Dermis microvascular lymphatic vessel endothelial cell (primary cell): ENCODE data around the gene TOR4A. TPM values are rescaled to one million over a fixed set of nuclear protein-coding genes. Genes with fewer than 3 reads are reported as not detected.

ENCODE experiments used
- DNase-seq, 2 donors: peaks; one replicate each; pipeline versions ENCODE4 v3.0.0 to v3.0.0-alpha.2; 2010; ENCODE audit warnings: low read depth in 2 of 2
- total RNA-seq: library from RNA; depleted of rRNA; stranded (reverse); fragments of >200 nt; gene quantifications from 2 replicates; pipeline ENCODE4 v1.2.1, GENCODE V29; 2014

TOR4A gene
- 23.5 and 31.4 TPM in 2 replicates for total RNA-seq

- DNase-seq: peak; percentile 82 to 96
These were observed at the start of gene TOR4A for GRCh38 chr9:137277329-137278041. Gene TOR4A, plus strand, starts transcription at chr9:137277726. Its CDS starts 964 bp downstream, at chr9:137278690.

GRCh38 chr9:137227853-137228505, 49.5 kb upstream of the TOR4A start:
- DNase-seq: no peak

DNA sequence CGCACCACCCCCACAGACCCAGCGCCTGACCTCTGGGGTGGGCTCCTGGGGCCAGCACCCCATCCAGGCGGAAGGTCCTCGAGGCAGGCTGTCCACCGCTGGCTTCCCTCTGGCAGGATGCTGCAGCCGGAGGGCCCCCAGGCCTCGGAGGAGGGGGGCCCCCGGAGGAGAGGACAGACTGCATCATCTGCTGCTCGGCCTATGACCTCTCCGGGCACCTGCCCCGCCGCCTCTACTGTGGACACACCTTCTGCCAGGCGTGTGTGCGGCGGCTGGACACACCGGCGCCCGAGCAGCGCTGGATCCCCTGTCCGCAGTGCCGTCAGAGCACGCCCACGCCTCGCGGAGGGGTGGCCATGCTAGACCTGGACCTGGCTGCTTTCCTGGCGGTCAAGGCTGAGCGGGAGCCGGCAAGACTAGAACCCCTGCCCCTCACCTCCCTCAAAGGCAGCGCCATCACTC, 49.0 kb upstream of the TOR4A start:
- no peak for DNase-seq

DNA sequence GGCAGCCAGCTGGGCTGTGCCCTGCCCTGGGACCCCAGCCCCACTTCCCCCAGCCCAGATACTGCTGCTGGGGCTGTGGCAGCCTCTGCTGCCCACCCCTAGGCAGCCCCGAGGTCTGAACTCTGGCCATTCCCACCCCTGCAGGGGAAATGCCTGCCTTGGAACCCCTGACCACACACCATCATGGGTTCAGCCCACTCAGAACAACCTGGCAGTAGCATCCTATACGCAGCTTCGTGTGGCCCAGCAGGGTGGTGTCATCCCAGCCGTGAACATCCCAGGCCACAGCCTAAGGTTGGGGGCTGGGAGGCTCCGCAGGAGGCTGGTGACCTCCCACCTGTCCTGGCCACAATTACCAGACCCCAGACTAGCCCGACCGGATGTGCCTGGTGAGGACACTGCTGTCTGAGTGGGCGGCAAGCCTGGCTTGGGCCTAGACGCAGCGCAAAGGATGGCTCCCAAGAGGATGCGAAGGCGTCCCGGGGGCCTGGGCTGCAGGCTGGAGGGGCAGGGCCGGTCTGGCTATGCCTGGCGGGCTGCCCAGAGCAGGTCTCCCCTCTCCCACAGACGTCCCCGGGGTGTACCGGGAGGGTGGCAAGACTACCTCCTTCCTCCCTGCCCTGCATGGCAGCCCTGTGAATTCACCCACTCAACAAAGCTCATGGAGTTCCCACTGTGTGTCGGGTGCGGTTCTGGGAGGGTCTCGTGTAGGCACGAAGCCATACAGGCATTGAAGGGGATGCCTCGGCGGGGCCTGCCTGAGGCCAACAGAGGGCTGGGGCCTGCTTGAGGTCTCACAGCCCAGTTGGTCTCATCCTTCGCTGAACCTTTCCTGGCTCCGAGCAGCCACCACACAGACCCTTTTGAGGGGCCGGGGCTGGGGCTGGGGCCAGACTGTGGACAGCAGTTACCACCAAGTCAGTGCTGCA, 48.3 kb upstream of the TOR4A start:
- no peak for DNase-seq

DNA sequence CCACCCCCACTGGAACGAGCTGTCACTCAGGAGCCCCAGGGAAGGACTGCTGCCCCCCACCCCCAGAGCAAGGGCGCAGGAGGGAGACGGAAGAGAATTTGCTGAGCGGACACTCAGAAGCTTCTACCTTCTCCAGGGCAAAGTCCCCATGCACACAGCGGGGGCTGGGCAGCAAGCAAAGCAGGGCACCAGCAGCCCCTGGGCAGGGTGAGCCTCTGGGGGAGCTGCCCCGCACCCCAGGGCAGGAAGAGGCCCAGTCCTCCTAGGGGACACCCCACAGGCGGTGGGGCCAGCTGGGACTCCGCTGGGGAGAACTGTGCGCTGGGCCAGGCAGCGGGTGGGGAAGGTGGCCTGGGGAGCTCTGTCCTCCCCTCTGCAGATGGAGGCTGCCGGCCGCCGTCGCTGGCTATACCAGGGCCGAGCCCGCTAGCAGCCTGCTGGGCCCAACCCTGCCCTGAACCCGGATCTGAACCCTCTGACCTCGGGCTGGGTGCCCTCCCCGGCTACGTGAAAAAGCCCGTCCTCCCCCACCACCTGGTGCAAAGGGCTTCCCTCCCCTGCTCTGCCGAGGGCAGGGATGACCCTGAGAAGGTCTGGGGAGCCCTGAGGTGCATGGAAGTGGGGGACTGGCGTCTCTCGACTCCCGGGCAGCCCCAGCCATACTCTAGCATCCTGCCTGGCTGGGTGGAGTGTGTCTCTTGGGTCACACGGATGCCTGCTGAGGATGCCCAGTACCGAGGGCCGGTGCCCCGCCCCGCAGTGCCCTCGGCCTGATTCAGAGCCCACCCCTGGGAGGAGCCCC, 47.4 kb upstream of the TOR4A start:
- no peak for DNase-seq

GRCh38 chr9:137230705-137231371, 46.7 kb upstream of the TOR4A start, which contains the start of gene SLC34A3:
Gene SLC34A3, plus strand, starts transcription at chr9:137230901. Its CDS starts 802 bp downstream, at chr9:137231703.
- no peak for DNase-seq

GRCh38 chr9:137231372-137232039, 46.0 kb upstream of the TOR4A start:
- DNase-seq: no peak

- no peak for DNase-seq
These were observed 45.4 kb upstream of the TOR4A start for GRCh38 chr9:137232101-137232500.

DNA sequence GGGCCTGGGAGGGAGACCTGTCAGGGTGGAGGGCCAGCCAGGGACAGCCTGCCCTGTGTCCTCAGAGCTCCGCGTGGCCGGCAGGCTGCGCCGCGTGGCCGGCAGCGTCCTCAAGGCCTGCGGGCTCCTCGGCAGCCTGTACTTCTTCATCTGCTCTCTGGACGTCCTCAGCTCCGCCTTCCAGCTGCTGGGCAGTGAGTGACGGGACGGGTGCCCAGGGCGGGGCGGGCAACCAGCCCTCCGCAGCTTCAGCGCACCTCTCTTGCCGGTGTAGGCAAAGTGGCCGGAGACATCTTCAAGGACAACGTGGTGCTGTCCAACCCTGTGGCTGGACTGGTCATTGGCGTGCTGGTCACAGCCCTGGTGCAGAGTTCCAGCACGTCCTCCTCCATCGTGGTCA, 45.0 kb upstream of the TOR4A start:
- DNase-seq: no peak

DNA sequence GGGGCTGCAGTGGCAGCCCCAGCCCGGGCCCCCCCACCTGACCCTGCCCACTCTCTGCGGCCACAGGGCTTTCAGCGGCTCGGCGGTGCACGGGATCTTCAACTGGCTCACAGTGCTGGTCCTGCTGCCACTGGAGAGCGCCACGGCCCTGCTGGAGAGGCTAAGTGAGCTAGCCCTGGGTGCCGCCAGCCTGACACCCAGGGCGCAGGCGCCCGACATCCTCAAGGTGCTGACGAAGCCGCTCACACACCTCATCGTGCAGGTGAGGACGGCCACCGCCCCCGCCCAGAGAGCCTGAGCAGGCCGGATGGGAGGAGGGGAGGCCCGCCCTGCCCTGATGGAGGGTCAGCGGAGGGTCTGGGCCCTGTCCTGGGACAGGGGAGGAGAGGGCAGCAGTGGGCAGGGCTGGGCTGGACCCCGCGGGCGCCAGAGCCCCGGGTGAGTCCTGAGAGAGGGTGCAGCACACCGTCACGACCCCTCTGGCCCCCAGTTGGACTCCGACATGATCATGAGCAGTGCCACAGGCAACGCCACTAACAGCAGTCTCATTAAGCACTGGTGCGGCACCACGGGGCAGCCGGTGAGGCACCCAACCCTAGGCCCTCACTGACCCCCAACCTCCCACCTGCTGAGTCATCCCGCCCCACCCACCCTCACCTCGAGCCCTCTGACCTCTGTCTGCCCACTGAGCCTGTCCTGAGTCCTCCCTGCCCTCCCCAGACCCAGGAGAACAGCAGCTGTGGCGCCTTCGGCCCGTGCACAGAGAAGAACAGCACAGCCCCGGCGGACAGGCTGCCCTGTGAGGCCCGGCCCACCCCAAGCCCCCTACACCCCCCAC, 44.2 kb upstream of the TOR4A start:
- no peak for DNase-seq

DNA sequence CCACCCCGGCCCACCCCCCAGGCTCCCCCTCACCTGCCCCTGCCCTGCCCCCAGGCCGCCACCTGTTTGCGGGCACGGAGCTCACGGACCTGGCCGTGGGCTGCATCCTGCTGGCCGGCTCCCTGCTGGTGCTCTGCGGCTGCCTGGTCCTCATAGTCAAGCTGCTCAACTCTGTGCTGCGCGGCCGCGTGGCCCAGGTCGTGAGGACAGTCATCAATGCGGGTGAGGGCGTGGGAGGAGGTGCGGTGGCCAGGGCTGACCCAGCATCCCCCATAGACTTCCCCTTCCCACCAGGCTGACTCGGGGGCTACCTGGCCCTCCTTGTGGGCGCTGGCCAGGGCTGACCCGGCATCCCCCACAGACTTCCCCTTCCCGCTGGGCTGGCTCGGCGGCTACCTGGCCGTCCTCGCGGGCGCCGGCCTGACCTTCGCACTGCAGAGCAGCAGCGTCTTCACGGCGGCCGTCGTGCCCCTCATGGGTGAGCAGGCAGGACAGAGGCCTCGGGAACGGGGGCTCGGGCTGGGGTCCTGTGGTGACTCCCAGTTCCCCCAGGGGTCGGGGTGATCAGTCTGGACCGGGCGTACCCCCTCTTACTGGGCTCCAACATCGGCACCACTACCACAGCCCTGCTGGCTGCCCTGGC, 43.4 kb upstream of the TOR4A start:
- no peak for DNase-seq

- no peak for DNase-seq
These were observed 42.6 kb upstream of the TOR4A start for GRCh38 chr9:137234758-137235423.

GRCh38 chr9:137235424-137236237, 41.9 kb upstream of the TOR4A start:
- DNase-seq: no peak

DNA sequence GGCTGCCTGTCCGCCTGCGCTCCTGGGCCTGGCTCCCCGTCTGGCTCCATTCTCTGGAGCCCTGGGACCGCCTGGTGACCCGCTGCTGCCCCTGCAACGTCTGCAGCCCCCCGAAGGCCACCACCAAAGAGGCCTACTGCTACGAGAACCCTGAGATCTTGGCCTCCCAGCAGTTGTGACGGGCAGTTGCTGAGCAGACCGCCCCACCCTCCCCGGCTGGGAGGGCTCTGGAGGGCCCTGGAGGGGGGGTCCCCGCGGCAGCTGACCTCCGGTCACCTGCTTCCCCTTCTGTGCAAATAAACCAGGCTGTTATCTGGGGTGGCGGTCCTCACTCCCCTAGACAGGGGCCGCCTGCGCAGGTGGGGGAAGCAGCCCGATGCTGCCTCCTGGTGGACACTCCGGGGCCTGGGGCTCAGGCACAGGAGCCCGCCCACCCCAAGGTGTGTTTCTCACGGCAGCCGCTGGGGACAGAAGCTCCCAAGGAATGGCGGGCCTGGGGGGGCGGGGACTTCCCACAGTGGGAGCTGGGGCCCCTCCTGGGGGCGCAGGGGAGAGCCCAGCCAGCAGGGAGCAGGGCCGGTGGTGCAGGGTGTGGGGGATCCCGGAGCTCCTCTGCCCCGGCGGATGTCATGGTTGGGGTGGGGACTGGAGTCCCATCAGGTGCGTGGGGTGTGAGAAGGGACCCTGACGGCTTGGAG, 41.1 kb upstream of the TOR4A start:
- DNase-seq: peak; percentile 51 to 85

DNA sequence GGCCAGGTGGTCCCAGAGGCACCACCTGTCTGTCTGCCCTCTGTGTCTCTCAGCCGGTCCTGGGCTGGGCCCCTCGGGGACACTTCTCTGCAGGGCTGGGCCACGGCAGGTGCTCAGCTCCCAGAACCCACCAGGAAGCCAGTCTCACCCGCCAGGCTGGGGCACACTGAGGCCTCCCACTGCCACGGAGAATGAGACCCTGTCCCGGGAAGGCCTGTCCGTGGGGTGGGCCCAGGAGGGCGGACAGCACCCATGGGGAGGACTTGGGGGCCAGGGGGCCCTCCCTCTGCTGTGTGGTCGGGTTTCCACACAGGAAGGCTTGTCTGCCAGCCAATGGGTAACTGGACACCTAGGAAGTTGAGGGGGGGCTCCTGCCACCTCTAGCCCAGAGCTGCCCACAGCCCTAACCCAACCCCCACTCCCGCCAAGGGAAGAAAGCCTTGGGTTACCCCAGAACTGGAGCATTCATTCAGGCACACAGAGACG, 40.5 kb upstream of the TOR4A start:
- no peak for DNase-seq
